ENCODE data around the gene NSUN7.

The NSUN7 gene

DNA sequence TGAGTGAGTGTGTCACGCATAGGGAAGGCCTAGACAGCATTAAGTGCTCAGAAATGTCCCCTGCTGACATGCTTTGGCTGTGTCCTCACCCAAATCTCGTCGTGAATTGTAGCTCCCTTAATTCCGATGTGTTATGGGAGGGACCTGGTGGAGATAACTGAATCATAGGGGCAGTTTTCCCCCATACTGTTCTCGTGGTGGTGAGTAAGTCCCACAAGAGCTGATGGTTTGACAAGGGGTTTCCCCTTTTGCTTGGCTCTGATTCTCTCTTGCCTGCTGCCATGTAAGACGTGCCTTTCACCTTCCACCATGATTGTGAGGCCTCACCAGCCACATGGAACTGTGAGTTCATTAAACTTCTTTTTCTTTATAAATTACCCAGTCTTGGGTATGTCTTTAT, 78.0 kb downstream of the NSUN7 start:
- no peak for DNase-seq (ENCODE audit: low read depth, low spot score)
- Histone ChIP-seq H3K9me3 (ENCODE audit: insufficient read depth, low read length) (no peaks in the 10 kb centered on the region), H3K27me3 (ENCODE audit: insufficient read depth, insufficient read length) (no peaks in the 10 kb centered on the region), H3K4me3 (ENCODE audit: insufficient read length, low read depth) (no peak overlapping the region), H3K36me3 (ENCODE audit: insufficient read depth, insufficient read length, low read length) (peaks cover 28% of the 10 kb centered on the region), H3K4me1 (ENCODE audit: insufficient read depth, insufficient read length) (no peaks in the 10 kb centered on the region), H3K9ac (ENCODE audit: insufficient read length, low read depth) (no peak overlapping the region)
- TF ChIP-seq YY1 (IDR thresholded peaks at IDR 0.05; ENCODE audit: insufficient read depth, insufficient read length) (no peak), SUZ12 (IDR thresholded peaks at IDR 0.05; ENCODE audit: extremely low read depth, insufficient read depth, insufficient read length) (no peak), ZNF274 (IDR thresholded peaks at IDR 0.05; ENCODE audit: low read depth, low read length) (no peak)

- Histone ChIP-seq H3K36me3 (ENCODE audit: insufficient read depth, insufficient read length, low read length) (peaks cover 22% of the 10 kb centered on the region), H3K9ac (ENCODE audit: insufficient read length, low read depth) (no peak overlapping the region), H3K27me3 (ENCODE audit: insufficient read depth, insufficient read length) (no peaks in the 10 kb centered on the region), H3K9me3 (ENCODE audit: insufficient read depth, low read length) (no peaks in the 10 kb centered on the region), H3K4me3 (ENCODE audit: insufficient read length, low read depth) (no peak overlapping the region), H3K4me1 (ENCODE audit: insufficient read depth, insufficient read length) (no peaks in the 10 kb centered on the region)
- no peak for TF ChIP-seq YY1 (IDR thresholded peaks at IDR 0.05; ENCODE audit: insufficient read depth, insufficient read length)
- no peak for TF ChIP-seq ZNF274 (IDR thresholded peaks at IDR 0.05; ENCODE audit: low read depth, low read length)
- DNase-seq (ENCODE audit: low read depth, low spot score), result no peak
Observed at GRCh38 chr4:40828661-40829060, 78.9 kb downstream of the NSUN7 start.

DNA sequence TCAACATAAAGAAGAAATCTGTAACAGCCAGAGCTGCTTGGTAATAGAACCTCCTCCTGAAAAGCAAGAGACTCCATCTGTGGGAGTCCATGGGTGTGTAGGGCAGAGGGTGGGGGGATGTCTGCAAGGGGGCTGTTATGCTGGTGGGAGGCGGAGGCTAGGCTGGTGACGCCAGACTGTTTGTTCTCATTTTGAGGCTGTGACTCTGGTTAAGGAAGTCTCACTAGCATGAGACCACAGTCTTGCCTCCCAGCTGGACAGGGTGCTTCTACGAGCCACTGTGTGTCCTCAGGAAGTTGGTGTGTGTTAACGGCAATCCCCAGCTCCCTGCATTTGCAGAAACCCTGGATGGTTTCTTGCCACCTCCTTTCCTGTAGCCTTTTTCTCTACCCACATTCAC, 79.8 kb downstream of the NSUN7 start:
- no peaks in the 10 kb centered on the region for H3K4me1 ChIP-seq (ENCODE audit: insufficient read depth, insufficient read length)
- H3K9me3 ChIP-seq (ENCODE audit: insufficient read depth, low read length), result no peaks in the 10 kb centered on the region
- no peak overlapping the region for H3K4me3 ChIP-seq (ENCODE audit: insufficient read length, low read depth)
- DNase-seq (ENCODE audit: low read depth, low spot score), result no peak
- peaks cover 21% of the 10 kb centered on the region for H3K36me3 ChIP-seq (ENCODE audit: insufficient read depth, insufficient read length, low read length)
- no peak for TF ChIP-seq YY1 (IDR thresholded peaks at IDR 0.05; ENCODE audit: insufficient read depth, insufficient read length)
- no peak for TF ChIP-seq ZNF274 (IDR thresholded peaks at IDR 0.05; ENCODE audit: low read depth, low read length)
- TF ChIP-seq SUZ12 (IDR thresholded peaks at IDR 0.05; ENCODE audit: extremely low read depth, insufficient read depth, insufficient read length), result no peak
- H3K9ac ChIP-seq (ENCODE audit: insufficient read length, low read depth), result no peak overlapping the region
- H3K27me3 ChIP-seq (ENCODE audit: insufficient read depth, insufficient read length), result no peaks in the 10 kb centered on the region

- TF ChIP-seq SUZ12 (IDR thresholded peaks at IDR 0.05; ENCODE audit: extremely low read depth, insufficient read depth, insufficient read length), result no peak
- H3K36me3 ChIP-seq (ENCODE audit: insufficient read depth, insufficient read length, low read length), result peaks cover 13% of the 10 kb centered on the region
- no peak for DNase-seq (ENCODE audit: low read depth, low spot score)
- no peak overlapping the region for H3K4me3 ChIP-seq (ENCODE audit: insufficient read length, low read depth)
- no peak overlapping the region for H3K9ac ChIP-seq (ENCODE audit: insufficient read length, low read depth)
- no peaks in the 10 kb centered on the region for H3K9me3 ChIP-seq (ENCODE audit: insufficient read depth, low read length)
- H3K4me1 ChIP-seq (ENCODE audit: insufficient read depth, insufficient read length), result no peaks in the 10 kb centered on the region
- H3K27me3 ChIP-seq (ENCODE audit: insufficient read depth, insufficient read length), result no peaks in the 10 kb centered on the region
Observed at GRCh38 chr4:40831146-40831907, 81.6 kb downstream of the NSUN7 start.

DNA sequence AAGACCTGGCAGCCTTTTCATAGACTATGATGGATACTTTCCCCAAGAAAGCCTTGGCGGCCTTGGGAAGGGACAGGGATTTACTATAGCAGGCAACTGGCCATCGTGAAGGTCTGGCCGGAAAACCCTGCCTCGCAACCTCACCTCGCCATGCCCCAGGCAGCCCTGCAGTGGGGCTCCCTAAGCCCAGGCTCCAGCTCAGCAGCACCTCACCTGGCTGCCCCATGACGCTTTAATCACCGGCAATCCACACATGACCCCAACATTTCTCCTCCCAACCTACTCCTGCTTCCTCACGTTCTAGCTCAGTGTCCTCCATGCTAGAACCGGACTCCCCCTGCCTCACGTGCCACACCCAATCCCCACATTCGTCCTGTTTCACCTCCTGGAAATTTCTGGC, 82.4 kb downstream of the NSUN7 start:
- no peaks in the 10 kb centered on the region for H3K27me3 ChIP-seq (ENCODE audit: insufficient read depth, insufficient read length)
- H3K4me1 ChIP-seq (ENCODE audit: insufficient read depth, insufficient read length), result no peaks in the 10 kb centered on the region
- H3K4me3 ChIP-seq (ENCODE audit: insufficient read length, low read depth), result no peak overlapping the region
- no peak overlapping the region for H3K9ac ChIP-seq (ENCODE audit: insufficient read length, low read depth)
- no peaks in the 10 kb centered on the region for H3K9me3 ChIP-seq (ENCODE audit: insufficient read depth, low read length)
- peaks cover 7% of the 10 kb centered on the region for H3K36me3 ChIP-seq (ENCODE audit: insufficient read depth, insufficient read length, low read length)
- DNase-seq (ENCODE audit: low read depth, low spot score), result no peak
- TF ChIP-seq YY1 (IDR thresholded peaks at IDR 0.05; ENCODE audit: insufficient read depth, insufficient read length) (no peak), SUZ12 (IDR thresholded peaks at IDR 0.05; ENCODE audit: extremely low read depth, insufficient read depth, insufficient read length) (no peak), ZNF274 (IDR thresholded peaks at IDR 0.05; ENCODE audit: low read depth, low read length) (no peak)

- TF ChIP-seq ZNF274 (IDR thresholded peaks at IDR 0.05; ENCODE audit: low read depth, low read length), result no peak
- TF ChIP-seq SUZ12 (IDR thresholded peaks at IDR 0.05; ENCODE audit: extremely low read depth, insufficient read depth, insufficient read length), result no peak
- TF ChIP-seq YY1 (IDR thresholded peaks at IDR 0.05; ENCODE audit: insufficient read depth, insufficient read length), result no peak
- Histone ChIP-seq H3K4me3 (ENCODE audit: insufficient read length, low read depth) (no peak overlapping the region), H3K9me3 (ENCODE audit: insufficient read depth, low read length) (no peaks in the 10 kb centered on the region), H3K27me3 (ENCODE audit: insufficient read depth, insufficient read length) (no peaks in the 10 kb centered on the region), H3K9ac (ENCODE audit: insufficient read length, low read depth) (no peak overlapping the region), H3K4me1 (ENCODE audit: insufficient read depth, insufficient read length) (no peaks in the 10 kb centered on the region), H3K36me3 (ENCODE audit: insufficient read depth, insufficient read length, low read length) (peaks cover 4% of the 10 kb centered on the region)
- DNase-seq (ENCODE audit: low read depth, low spot score), result no peak
Observed at GRCh38 chr4:40833212-40833611, 83.5 kb downstream of the NSUN7 start.

DNA sequence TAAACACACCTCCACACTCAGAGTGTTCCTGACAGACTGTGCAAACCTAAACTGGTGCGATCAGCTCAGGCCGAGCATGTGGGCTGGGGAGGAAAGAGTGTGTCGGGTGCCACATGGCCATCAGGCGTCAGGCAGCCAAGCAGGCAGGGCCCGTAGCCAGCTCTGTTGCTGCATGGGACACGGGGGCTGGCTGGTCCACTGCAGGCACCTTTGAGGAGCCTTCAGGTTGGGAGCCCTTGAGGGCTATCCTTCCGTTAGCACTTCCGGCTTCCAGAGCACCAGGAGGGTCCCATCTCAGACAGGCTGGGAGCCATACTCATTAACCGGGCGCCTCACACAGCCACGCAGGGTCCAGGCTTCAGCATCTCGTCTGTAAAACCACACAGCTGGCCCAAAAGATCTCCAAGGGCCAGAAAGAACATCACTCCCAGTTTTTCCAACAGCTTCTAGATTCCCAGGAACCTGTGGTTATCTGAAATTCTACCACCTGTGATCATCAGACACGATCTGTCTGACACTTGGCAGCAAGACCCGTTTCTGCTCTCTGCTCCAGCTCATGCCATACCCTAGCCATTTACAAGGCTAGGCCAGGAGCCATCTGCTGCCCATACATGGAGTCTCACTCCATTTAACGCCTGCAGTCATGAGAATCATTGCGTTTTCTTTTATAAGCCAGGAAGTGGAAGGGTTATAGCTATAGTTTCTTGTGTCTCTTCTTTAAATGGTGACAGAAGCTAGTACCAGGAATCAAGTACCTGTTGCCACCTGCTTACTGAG, 87.5 kb downstream of the NSUN7 start:
- no peak overlapping the region for H3K4me3 ChIP-seq (ENCODE audit: insufficient read length, low read depth)
- no peaks in the 10 kb centered on the region for H3K27me3 ChIP-seq (ENCODE audit: insufficient read depth, insufficient read length)
- peaks cover 3% of the 10 kb centered on the region for H3K36me3 ChIP-seq (ENCODE audit: insufficient read depth, insufficient read length, low read length)
- H3K4me1 ChIP-seq (ENCODE audit: insufficient read depth, insufficient read length), result no peaks in the 10 kb centered on the region
- no peak overlapping the region for H3K9ac ChIP-seq (ENCODE audit: insufficient read length, low read depth)
- H3K9me3 ChIP-seq (ENCODE audit: insufficient read depth, low read length), result no peaks in the 10 kb centered on the region
- TF ChIP-seq YY1 (IDR thresholded peaks at IDR 0.05; ENCODE audit: insufficient read depth, insufficient read length) (no peak), SUZ12 (IDR thresholded peaks at IDR 0.05; ENCODE audit: extremely low read depth, insufficient read depth, insufficient read length) (no peak), ZNF274 (IDR thresholded peaks at IDR 0.05; ENCODE audit: low read depth, low read length) (no peak)
- no peak for DNase-seq (ENCODE audit: low read depth, low spot score)
